Measurements from ENCODE around the gene CRADD.

Gene CRADD

DNA sequence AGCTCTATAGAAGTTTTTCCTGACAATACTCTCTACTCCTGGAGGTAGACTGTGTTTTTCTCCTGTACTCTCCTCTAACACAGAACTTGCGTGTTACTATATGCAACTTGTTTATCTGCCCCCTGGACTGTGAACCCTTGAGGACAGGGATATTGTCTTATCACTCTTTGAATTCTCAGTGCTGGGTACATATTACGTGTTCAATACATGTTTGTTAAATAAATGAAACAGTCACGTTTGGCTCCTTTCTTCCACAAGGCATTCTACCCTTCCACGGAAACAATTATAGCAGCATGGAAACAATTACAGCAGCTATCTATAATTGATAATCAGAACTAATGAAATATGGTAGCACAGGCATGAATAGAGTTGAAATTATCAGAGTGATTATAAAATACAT is 50.7 kb downstream of the CRADD start:
- no peaks in the 10 kb centered on the region for H3K4me1 ChIP-seq (ENCODE audit: control insufficient read depth, insufficient read depth, low read length, poor library complexity, severe bottlenecking)
- H3K27ac ChIP-seq (ENCODE audit: insufficient read depth, low read length, poor library complexity, severe bottlenecking), result no peak overlapping the region
- H3K9me3 ChIP-seq (ENCODE audit: control insufficient read depth, low read length), result no peaks in the 10 kb centered on the region
- no peaks in the 10 kb centered on the region for H3K36me3 ChIP-seq (ENCODE audit: control insufficient read depth, insufficient read depth, low read length)
- H3K4me3 ChIP-seq (ENCODE audit: insufficient read depth, low read depth, low read length, poor library complexity, severe bottlenecking), result no peak overlapping the region
- DNase-seq, result no peak
- H3K27me3 ChIP-seq (replicated peaks; ENCODE audit: control insufficient read depth, insufficient read depth, low read length, poor library complexity, severe bottlenecking), result no peaks in the 10 kb centered on the region

DNA sequence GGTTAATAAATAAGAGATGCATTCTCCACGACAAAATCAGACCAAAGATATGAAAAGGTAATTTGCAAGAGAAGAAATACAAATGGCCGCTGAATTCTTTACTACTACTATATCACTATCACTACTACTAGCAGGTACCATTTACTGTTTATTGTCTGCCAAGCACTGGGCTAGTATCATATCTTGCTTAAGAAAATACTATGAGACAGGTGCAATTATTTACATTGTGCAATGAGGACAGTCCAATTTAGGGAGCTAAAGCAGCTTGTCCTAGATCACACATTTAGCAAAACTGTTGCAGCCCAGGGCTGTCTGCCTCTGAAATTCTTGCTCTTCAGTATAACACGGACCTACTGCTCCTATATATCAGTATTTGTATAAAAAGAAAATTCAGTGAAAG is 52.8 kb downstream of the CRADD start:
- H3K9me3 ChIP-seq (ENCODE audit: control insufficient read depth, low read length), result no peaks in the 10 kb centered on the region

DNA sequence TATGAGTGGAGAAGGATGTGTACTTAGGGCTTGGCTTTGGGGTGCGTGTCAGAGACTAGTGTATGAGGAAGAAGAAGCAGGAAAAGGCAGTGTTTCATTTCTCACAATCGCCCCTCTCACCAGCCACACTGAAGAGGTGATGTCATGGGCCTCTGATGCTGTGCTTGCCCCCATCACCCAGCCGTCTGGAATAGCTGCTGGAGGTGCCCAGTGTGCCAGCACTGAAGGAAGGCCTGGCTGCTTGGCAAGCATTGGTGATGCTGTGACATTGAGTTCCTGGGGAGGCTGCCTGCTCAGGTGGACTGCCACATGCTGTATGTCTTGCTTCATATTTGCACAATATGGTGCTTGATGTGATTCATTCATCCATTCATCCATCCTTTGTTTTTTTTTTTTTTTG is 56.2 kb downstream of the CRADD start:
- no peak for DNase-seq
- Histone ChIP-seq H3K4me1 (ENCODE audit: control insufficient read depth, insufficient read depth, low read length, poor library complexity, severe bottlenecking) (no peaks in the 10 kb centered on the region), H3K36me3 (ENCODE audit: control insufficient read depth, insufficient read depth, low read length) (no peaks in the 10 kb centered on the region), H3K27me3 (replicated peaks; ENCODE audit: control insufficient read depth, insufficient read depth, low read length, poor library complexity, severe bottlenecking) (no peaks in the 10 kb centered on the region), H3K27ac (ENCODE audit: insufficient read depth, low read length, poor library complexity, severe bottlenecking) (no peak overlapping the region), H3K9me3 (ENCODE audit: control insufficient read depth, low read length) (no peaks in the 10 kb centered on the region), H3K4me3 (ENCODE audit: insufficient read depth, low read depth, low read length, poor library complexity, severe bottlenecking) (no peak overlapping the region)

More for the DNA sequence above, 52.8 kb downstream of the CRADD start:
- no peak overlapping the region for H3K27ac ChIP-seq (ENCODE audit: insufficient read depth, low read length, poor library complexity, severe bottlenecking)
- no peaks in the 10 kb centered on the region for H3K36me3 ChIP-seq (ENCODE audit: control insufficient read depth, insufficient read depth, low read length)
- no peak overlapping the region for H3K4me3 ChIP-seq (ENCODE audit: insufficient read depth, low read depth, low read length, poor library complexity, severe bottlenecking)
- no peak for DNase-seq
- H3K27me3 ChIP-seq (replicated peaks; ENCODE audit: control insufficient read depth, insufficient read depth, low read length, poor library complexity, severe bottlenecking), result no peaks in the 10 kb centered on the region
- H3K4me1 ChIP-seq (ENCODE audit: control insufficient read depth, insufficient read depth, low read length, poor library complexity, severe bottlenecking), result no peaks in the 10 kb centered on the region

DNA sequence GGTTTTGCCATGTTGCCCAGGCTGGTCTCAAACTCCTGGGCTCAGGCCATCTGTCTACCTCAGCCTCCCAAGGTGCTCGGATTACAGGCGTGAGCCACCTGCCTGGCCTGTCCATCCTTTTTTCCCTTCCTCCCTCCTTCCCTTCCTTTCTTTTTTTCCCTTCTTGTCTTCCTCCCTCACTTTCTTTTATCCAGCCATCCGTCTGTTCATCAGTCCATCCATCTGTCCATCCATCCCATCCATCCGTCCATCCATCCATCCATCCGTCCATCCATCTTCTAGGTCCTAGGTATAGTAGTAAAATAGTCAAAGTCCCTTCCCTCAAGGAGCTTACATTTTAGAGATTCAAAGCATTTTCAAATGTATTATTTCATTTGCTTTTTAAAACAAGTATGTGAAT is 56.8 kb downstream of the CRADD start:
- Histone ChIP-seq H3K4me3 (ENCODE audit: insufficient read depth, low read depth, low read length, poor library complexity, severe bottlenecking) (no peak overlapping the region), H3K4me1 (ENCODE audit: control insufficient read depth, insufficient read depth, low read length, poor library complexity, severe bottlenecking) (no peaks in the 10 kb centered on the region), H3K27ac (ENCODE audit: insufficient read depth, low read length, poor library complexity, severe bottlenecking) (no peak overlapping the region), H3K36me3 (ENCODE audit: control insufficient read depth, insufficient read depth, low read length) (no peaks in the 10 kb centered on the region), H3K27me3 (replicated peaks; ENCODE audit: control insufficient read depth, insufficient read depth, low read length, poor library complexity, severe bottlenecking) (no peaks in the 10 kb centered on the region), H3K9me3 (ENCODE audit: control insufficient read depth, low read length) (no peaks in the 10 kb centered on the region)
- DNase-seq, result no peak

DNA sequence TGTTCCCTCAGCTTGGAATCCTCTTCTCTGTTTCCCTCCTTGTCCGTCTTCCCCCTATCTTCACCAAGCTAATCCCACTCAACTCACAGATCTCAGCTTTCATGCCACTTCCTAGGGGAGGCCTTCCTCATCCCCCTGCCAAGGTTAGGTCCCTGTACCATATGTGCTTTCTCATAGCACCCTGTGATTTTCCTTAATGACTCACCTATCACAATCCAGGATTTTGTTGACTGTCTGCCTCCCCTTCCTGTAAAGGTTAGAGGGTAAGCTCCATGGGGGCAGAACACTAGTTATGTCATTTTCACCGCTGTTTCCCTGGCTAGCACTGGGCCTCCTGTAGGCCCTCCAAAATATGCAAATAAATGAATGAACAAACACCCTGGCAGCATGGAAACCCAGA is 57.6 kb downstream of the CRADD start:
- Histone ChIP-seq H3K36me3 (ENCODE audit: control insufficient read depth, insufficient read depth, low read length) (no peaks in the 10 kb centered on the region), H3K27me3 (replicated peaks; ENCODE audit: control insufficient read depth, insufficient read depth, low read length, poor library complexity, severe bottlenecking) (no peaks in the 10 kb centered on the region), H3K9me3 (ENCODE audit: control insufficient read depth, low read length) (no peaks in the 10 kb centered on the region), H3K4me3 (ENCODE audit: insufficient read depth, low read depth, low read length, poor library complexity, severe bottlenecking) (no peak overlapping the region), H3K27ac (ENCODE audit: insufficient read depth, low read length, poor library complexity, severe bottlenecking) (no peak overlapping the region), H3K4me1 (ENCODE audit: control insufficient read depth, insufficient read depth, low read length, poor library complexity, severe bottlenecking) (no peaks in the 10 kb centered on the region)
- no peak for DNase-seq

DNA sequence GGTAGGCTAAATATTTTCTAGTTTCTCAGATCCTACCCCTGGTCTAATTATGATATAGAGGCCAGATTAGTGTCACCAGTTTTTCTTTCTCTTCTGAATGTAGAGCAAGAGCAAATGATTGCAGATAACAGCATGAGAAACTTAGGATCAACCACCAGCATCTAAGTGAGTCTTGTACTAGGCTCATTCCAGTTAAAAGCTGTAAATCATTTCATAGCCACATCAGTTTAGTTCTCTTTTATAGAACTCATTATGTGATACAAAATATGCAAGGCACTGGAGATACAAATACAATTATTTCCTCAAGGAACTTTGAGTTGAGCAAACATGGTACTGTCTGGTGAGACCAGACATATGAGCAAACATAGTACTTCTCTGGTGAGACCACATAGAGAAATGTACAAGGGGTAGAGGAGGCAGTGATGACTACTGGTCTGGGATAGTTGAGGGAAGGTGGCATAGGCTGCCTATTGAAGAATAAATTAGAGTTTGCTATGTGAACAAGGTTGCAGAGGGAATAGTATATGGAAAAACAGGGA is 59.5 kb downstream of the CRADD start:
- no peaks in the 10 kb centered on the region for H3K9me3 ChIP-seq (ENCODE audit: control insufficient read depth, low read length)
- peaks cover 2% of the 10 kb centered on the region for H3K4me1 ChIP-seq (ENCODE audit: control insufficient read depth, insufficient read depth, low read length, poor library complexity, severe bottlenecking)
- DNase-seq, result no peak
- no peak overlapping the region for H3K27ac ChIP-seq (ENCODE audit: insufficient read depth, low read length, poor library complexity, severe bottlenecking)
- no peaks in the 10 kb centered on the region for H3K27me3 ChIP-seq (replicated peaks; ENCODE audit: control insufficient read depth, insufficient read depth, low read length, poor library complexity, severe bottlenecking)
- H3K36me3 ChIP-seq (ENCODE audit: control insufficient read depth, insufficient read depth, low read length), result no peaks in the 10 kb centered on the region
- H3K4me3 ChIP-seq (ENCODE audit: insufficient read depth, low read depth, low read length, poor library complexity, severe bottlenecking), result no peak overlapping the region

DNA sequence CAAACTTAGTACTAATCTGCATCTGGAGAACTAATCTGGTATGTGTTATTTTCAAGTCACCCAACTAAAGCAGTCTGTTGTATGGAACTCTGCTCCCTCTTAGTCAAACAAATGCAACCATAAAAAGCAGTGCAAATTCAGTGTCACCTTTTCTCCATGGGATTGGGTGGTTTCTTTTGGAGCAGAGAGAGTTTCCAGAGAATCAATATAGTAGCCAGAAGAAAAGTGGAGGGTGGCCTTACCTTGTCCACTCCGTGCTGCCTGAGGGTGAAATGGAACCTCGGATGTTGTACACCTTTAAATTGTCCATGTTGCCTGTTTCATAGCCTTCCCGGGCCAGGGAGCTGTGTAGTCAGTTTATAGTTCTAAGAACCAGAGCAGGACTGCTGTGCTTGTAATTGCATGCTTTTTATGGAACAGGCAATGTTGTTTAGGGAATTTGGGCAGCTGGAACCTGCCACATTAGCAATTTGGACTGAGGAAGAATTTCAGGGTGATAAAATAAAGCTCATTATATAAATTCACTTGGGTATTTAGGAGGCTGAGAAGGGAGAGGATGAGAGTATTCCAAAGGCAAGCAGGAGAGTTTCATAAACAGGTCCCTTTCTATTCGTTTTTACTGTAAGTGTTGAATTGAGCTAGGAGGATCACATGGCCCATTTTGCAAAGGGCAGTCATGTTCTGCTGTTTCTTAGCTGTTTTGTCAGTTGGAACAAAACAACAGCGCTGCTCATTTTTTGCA is 60.5 kb downstream of the CRADD start:
- no peak for DNase-seq
- Histone ChIP-seq H3K27me3 (replicated peaks; ENCODE audit: control insufficient read depth, insufficient read depth, low read length, poor library complexity, severe bottlenecking) (no peaks in the 10 kb centered on the region), H3K36me3 (ENCODE audit: control insufficient read depth, insufficient read depth, low read length) (no peaks in the 10 kb centered on the region), H3K4me3 (ENCODE audit: insufficient read depth, low read depth, low read length, poor library complexity, severe bottlenecking) (no peak overlapping the region), H3K27ac (ENCODE audit: insufficient read depth, low read length, poor library complexity, severe bottlenecking) (no peak overlapping the region), H3K4me1 (ENCODE audit: control insufficient read depth, insufficient read depth, low read length, poor library complexity, severe bottlenecking) (peaks cover 4% of the 10 kb centered on the region), H3K9me3 (ENCODE audit: control insufficient read depth, low read length) (no peaks in the 10 kb centered on the region)

DNA sequence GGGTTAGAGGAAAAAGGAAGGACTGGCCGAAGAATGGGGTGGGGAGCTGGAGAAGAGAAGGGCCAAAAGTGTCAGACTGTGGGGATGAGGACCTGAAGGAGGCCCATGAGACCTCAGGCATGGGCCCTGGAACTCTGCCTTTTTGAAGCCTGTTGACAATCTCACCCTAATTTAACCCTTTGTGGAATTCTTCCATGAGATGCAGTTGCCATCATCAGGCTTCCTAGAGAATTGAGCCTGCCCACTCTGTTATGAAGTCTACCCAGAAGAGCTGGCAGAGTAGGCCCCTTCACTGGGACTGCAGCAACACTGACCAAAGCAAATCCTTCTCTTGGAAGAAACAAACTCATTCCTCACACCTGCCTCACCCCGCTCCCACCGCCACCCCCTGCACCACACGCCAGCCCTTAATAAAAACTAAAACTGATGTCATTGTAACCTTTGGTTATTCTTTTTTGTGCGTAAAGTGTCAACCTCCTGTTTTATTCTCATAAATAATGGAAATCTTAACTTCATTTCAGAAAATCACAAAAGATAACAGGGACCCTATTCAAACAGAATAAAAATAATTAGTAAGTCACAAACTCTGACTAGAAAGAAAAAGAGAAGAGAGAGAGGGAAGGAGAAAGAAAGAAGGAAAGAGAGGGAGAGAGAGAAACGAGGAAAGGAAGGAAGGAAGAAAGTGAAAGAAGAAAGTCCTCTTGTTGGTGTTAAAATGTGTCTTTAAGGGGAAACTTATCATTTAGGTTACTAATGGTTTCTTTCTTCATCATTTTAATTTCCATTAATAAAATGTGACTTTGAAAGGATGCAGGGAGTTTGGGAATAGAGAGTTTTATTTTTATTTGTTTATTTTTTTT is 61.3 kb downstream of the CRADD start:
- Histone ChIP-seq H3K4me1 (ENCODE audit: control insufficient read depth, insufficient read depth, low read length, poor library complexity, severe bottlenecking) (peaks cover 4% of the 10 kb centered on the region), H3K4me3 (ENCODE audit: insufficient read depth, low read depth, low read length, poor library complexity, severe bottlenecking) (no peak overlapping the region), H3K27ac (ENCODE audit: insufficient read depth, low read length, poor library complexity, severe bottlenecking) (no peak overlapping the region), H3K27me3 (replicated peaks; ENCODE audit: control insufficient read depth, insufficient read depth, low read length, poor library complexity, severe bottlenecking) (no peaks in the 10 kb centered on the region), H3K9me3 (ENCODE audit: control insufficient read depth, low read length) (no peaks in the 10 kb centered on the region), H3K36me3 (ENCODE audit: control insufficient read depth, insufficient read depth, low read length) (no peaks in the 10 kb centered on the region)
- no peak for DNase-seq

DNA sequence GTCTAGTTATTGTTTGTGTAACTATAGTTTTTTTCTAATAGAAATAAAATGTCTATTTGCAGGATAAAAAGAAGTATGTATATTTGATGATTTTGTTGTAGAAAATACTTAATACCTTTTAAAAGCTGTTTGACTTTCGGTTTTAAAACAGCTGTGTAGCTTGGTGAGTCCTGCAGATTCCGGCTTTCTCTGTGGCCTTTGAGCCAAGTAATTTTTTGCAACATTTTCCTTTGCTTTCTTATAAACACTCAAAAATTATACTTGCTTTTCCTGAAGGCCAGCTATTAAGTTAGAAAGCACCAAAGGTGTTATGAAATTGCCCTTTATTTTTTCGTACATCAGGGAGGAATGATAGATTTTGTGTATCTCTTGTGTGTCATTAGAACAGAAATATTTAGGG is 63.6 kb downstream of the CRADD start:
- peaks cover 4% of the 10 kb centered on the region for H3K4me1 ChIP-seq (ENCODE audit: control insufficient read depth, insufficient read depth, low read length, poor library complexity, severe bottlenecking)
- H3K27ac ChIP-seq (ENCODE audit: insufficient read depth, low read length, poor library complexity, severe bottlenecking), result no peak overlapping the region
- no peaks in the 10 kb centered on the region for H3K9me3 ChIP-seq (ENCODE audit: control insufficient read depth, low read length)
- H3K36me3 ChIP-seq (ENCODE audit: control insufficient read depth, insufficient read depth, low read length), result no peaks in the 10 kb centered on the region
- no peak overlapping the region for H3K4me3 ChIP-seq (ENCODE audit: insufficient read depth, low read depth, low read length, poor library complexity, severe bottlenecking)
- DNase-seq, result no peak
- H3K27me3 ChIP-seq (replicated peaks; ENCODE audit: control insufficient read depth, insufficient read depth, low read length, poor library complexity, severe bottlenecking), result no peaks in the 10 kb centered on the region

DNA sequence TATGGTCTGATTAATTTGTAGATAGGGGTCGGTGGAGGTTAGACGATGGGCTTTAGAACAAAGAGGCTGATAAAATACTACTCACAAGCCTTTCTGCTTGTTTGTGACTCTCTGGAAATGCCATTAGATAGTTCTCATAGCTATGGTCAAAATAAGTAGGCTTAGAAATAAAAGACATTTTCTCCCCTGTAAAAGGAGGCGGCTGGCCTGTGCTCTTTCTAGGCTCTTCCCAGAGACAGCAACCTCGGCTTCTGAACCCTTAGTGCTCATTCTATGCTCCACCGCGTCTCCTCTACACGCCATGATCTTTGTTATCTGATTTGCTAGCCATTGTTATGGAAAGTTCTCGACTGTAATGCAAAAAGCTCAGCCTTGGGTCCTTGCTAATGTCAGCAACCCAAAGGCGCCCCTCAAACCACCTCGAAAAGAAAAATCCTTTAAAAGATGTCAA is 64.5 kb downstream of the CRADD start:
- H3K27ac ChIP-seq (ENCODE audit: insufficient read depth, low read length, poor library complexity, severe bottlenecking), result peak overlapping the region; percentile 70
- H3K4me3 ChIP-seq (ENCODE audit: insufficient read depth, low read depth, low read length, poor library complexity, severe bottlenecking), result peak overlapping the region; percentile 81
- no peaks in the 10 kb centered on the region for H3K9me3 ChIP-seq (ENCODE audit: control insufficient read depth, low read length)
- no peaks in the 10 kb centered on the region for H3K36me3 ChIP-seq (ENCODE audit: control insufficient read depth, insufficient read depth, low read length)
- H3K4me1 ChIP-seq (ENCODE audit: control insufficient read depth, insufficient read depth, low read length, poor library complexity, severe bottlenecking), result peaks cover 4% of the 10 kb centered on the region
- H3K27me3 ChIP-seq (replicated peaks; ENCODE audit: control insufficient read depth, insufficient read depth, low read length, poor library complexity, severe bottlenecking), result no peaks in the 10 kb centered on the region
- DNase-seq, result no peak
